GM18502 (cell line): ENCODE measurements around the gene CCDC183.
"Not testable (repeated sequence)": the region's sequence is repeated elsewhere in the genome, so short reads cannot be mapped to it uniquely, and the experiment has no call there.

Experiments
- ATAC-seq: cut with Tn5 transposase; IDR thresholded peaks from one replicate; pipeline ENCODE4 v1.9.1; 2021; ENCODE audit warnings: mild to moderate bottlenecking; ENCODE audit not compliant: unreplicated experiment, poor library complexity

CCDC183 gene

GRCh38 chr9:136821826-136822544 is 25.8 kb downstream of the CCDC183 start:
- no peak for ATAC-seq

- ATAC-seq = no peak
These were observed 27.3 kb downstream of the CCDC183 start for GRCh38 chr9:136823136-136824046.

GRCh38 chr9:136824496-136825225 is 28.5 kb downstream of the CCDC183 start:
- no peak for ATAC-seq

GRCh38 chr9:136825295-136826187 is 29.4 kb downstream of the CCDC183 start:
- ATAC-seq = no peak

GRCh38 chr9:136826188-136826541 is 30.0 kb downstream of the CCDC183 start:
- no peak for ATAC-seq

DNA sequence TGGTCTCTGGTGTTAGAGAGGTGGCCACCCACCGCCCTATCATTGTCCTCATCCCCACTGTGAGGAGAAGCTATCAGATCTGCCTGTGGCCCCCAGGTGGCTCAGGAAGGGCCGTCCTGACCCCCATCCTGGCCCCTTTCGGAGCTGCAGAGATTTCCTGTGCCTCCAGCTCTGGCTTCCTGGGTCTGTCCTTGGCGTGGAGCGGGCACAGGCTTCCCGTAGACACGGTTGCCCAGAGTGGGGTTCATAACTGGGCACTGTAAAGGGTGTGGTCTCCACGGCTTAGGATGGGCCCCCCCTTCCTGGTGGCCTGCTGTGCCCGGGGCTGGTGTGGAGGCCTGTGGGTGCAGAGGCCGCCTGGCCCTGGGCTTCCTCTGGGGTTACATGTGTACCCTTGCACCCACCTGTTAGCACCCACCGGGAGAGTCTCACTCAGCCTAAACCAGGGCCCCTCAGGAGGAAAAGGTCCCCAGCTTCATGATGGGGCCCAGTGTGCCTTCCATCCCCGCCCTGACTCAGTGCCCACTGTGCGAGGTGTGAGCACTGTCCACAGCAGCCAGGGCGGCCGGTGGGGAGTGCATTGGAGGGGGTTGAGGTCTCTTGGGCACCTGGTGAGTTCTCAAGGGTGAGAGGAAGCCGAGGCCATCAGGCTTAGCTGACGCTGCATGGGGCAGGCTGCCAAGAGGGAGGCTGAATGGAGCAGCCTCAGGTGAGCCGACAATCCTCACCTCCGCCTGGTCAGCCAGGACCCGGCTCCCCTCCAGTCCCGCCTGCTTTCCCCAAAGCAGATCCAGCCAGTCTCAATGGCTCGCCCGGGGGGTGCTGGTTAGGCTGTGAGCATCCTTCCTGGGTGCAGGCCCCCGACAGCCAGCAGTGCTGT is 30.8 kb downstream of the CCDC183 start:
- no peak for ATAC-seq

GRCh38 chr9:136827794-136828473 is 31.8 kb downstream of the CCDC183 start:
- no peak for ATAC-seq

DNA sequence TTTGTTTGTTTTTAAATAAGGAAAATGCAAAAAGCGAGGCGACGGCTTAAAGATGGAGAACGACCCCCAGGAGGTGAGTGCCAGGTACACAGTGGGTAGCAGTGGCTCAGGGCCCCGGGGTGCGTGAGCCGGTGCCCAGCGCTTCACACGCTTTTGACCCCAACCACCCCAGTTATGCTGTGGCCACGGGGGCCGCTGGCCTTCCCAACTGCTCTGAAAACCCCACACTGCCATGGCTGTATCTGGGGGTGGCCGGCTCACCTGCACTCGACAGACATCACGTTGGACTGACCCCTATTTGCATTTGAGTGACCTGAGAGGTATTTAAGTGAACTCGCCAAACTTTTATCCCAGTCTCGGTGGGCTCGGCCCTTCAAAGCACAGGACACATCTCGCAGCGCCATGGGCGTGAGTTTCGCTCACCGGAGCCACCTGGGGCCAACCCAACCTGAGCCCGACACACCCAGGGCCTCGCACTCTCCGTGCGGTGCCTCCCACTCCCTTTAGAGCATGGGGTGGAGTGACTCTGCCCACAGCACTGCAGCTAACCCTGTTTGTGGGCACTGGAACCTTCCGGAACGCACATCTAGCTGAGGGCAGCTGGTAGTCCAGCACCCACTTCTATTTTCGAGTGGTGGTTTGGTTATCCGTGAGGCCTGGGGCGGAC is 32.5 kb downstream of the CCDC183 start:
- ATAC-seq = no peak

DNA sequence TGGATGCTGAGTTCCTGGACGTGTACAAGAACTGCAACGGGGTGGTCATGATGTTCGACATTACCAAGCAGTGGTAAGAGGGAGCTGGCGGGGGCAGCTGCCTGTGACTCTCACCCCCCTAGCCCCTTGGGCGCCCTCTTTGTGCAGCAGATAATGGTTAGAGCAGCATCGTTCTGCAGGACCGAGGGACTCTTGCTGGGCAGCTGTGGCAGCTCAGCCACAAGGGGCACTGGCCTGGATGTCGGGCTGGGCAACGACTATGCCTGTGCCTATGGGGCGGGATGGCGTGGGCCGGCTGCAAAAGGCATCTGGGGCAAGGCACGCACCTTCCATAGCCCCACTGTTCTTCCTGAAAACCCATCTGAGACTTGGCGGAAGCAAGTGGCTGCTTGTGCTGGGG is 33.3 kb downstream of the CCDC183 start:
- no peak for ATAC-seq

GRCh38 chr9:136829981-136830885 is 34.1 kb downstream of the CCDC183 start:
- no peak for ATAC-seq

DNA sequence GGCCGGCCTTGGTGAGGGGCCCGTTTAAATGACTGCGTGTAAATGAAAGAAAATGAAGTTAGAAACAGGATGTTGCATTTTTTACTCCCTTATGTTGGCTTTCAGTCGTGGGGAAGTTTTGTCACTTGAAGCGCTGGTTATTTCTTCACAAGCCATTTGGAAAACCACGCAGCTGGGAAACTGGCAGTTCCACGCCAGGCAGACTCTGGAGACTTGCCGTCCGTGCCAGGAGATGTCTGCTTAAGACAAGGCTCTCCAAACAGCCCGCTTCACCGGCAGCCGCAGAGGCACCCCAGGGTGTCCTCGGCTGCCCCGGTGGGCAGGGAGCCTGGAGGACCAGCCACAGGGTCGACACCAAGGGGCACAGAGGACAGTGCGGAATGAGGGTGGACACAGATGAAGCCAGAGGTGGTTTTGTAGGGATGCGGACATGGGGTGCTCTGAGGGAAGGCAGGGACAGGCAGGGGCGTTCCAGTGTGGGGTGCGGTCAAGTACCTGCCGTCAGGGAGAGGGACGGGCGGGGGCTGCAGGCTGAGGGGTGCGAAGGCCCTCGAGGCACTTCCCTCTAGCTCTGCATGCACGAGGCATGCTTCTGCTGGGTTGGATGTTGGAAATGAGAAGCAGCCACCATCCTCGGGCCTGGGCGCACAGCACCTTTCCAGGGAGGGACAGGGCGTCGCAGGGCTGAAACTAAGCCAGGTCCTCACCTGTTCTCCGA is 35.0 kb downstream of the CCDC183 start:
- no peak for ATAC-seq

DNA sequence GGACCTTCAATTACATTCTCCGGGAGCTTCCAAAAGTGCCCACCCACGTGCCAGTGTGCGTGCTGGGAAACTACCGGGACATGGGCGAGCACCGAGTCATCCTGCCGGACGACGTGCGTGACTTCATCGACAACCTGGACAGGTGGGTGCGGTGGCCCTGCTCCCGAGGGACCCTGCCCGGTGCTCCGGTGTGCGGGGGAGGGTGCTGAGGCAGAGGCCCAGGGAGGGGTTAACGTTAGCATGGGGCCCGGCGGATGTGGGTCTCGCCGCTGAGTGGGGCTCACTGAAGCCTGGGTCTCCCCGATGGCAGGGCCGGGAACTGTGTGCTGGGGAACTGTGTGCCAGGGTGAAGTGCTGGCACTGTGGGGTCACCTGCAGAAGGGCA is 35.6 kb downstream of the CCDC183 start:
- no peak for ATAC-seq

DNA sequence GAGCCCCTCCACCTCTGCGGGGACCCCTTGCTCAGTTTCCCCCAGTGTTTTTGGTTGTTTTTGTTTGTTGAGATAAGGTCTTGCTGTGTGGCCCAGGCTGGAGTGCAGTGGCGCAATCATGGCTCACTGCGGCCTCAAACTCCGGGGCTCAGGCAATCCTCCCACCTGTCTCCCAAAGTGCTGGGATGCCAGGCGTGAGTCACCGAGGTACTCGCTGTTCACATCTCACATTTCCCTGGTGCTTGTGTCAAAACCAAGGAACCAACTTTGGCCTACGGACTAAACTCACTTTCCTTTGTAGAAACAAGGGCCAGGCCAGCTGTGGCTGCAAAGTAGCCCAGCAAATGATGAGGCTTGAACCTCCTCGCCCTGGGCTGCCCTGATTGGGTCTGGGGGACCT is 36.4 kb downstream of the CCDC183 start:
- ATAC-seq = no peak

GRCh38 chr9:136833381-136834048 is 37.4 kb downstream of the CCDC183 start:
- not testable (repeated sequence) for ATAC-seq

- no peak for ATAC-seq
These were observed 39.2 kb downstream of the CCDC183 start for GRCh38 chr9:136835162-136835931.
